GM19193 (cell line): ENCODE measurements around the gene CHRM3.

ENCODE experiments used
- POLR2A ChIP-seq: IDR thresholded peaks from 4 replicates; pipeline ENCODE4 v1.6.1; 2011; ENCODE audit not compliant: insufficient read depth, insufficient read length; ENCODE audit errors: extremely low read depth

Gene CHRM3

GRCh38 chr1:239386453-239387303 is at the start of gene CHRM3:
TSS of gene CHRM3 (plus strand) at chr1:239386568. CDS start at chr1:239907452, 520,884 bp downstream.
- TF ChIP-seq POLR2A = no peak

DNA sequence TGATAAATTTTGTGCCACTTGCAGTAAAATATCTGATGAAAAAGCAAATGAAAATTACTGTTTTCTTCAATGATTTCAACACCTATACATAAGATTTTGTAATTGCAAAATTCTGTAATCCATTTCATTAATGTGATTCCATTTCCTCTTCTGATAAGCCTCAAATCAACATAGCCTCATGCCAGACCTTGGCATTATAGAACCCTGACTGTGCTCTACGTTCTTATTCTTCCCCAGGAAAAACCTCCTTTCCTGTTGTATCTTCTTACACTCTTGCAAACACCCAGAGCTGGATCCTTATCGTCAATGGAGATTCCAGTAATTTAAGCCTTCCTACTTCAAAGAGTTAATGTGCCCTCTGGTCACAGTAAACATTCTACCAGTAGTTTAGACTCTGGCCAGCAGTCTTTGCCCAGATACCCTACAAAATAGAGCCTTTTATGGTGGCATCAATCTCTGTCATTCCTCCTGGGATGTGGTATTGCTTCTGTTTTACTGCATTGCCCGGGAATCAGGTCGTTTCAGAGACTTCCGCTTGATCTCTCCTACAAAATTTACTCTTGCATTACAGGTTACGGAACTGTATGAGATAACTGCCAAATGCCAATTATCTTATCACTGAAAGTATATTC is 48.5 kb upstream of the CHRM3 start:
- no peak for TF ChIP-seq POLR2A

- no peak for TF ChIP-seq POLR2A
Observed at GRCh38 chr1:239347776-239348175, 38.6 kb upstream of the CHRM3 start.

- TF ChIP-seq POLR2A = no peak
Observed at GRCh38 chr1:239348635-239349353, 37.6 kb upstream of the CHRM3 start.

DNA sequence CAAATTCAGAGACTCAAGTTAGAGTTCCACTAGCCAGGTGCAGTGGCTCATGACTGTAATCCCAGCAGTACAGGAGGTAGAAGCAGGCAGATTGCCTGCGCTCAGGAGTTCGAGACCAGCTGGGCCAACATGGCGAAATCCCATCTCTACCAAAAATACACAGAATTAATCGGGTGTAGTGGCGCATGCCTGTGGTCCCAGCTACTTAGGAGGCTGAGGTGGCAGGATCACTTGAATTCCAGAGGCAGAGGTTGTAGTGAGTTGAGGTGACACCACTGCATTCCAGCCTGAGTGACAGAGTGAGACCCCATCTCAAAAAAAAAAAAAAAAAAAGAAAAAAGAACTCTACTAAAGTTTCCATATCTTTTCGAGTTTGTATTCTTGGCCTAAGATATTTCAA is 36.7 kb upstream of the CHRM3 start:
- no peak for TF ChIP-seq POLR2A

DNA sequence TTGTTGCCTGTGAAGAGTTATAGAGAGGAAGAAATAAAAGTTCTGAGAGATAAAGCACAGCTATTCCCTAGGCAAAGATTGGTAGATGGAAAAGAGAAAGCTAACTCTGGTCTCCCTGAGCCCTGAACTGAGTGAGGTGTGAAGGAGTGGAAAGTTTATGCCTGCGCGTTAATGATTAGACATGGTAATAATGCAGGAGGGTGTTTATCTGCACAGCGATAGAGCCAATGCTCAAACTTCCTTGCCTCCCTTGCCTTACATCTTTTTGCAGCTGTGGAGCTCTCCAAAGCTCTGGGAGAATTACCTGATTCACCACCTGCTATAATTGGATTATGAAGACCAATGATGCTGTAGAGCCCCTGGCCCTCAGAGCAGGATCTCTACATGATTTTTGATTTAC is 32.8 kb upstream of the CHRM3 start:
- TF ChIP-seq POLR2A = no peak

- no peak for TF ChIP-seq POLR2A
Observed at GRCh38 chr1:239354231-239354630, 32.1 kb upstream of the CHRM3 start.

- no peak for TF ChIP-seq POLR2A
Observed at GRCh38 chr1:239357867-239358266, 28.5 kb upstream of the CHRM3 start.

DNA sequence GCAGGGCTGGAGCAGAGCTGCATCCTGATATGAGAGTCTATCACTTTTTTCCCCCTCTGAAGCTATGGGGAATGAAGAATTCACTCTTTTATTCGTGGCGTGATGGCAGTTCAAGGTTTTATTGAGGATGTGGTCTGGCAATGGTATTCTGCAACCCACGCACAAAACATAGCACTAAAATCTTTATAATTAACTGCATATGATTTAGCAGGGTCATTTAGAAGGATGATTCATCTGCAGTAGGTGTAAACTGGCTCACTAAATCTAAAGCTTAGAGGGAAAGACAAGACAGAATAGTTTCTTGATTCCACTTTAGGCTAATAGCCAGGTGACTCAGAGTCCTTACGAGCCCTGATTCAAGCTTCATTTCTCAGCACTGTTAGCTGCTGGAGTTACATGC is 25.0 kb upstream of the CHRM3 start:
- TF ChIP-seq POLR2A = no peak

DNA sequence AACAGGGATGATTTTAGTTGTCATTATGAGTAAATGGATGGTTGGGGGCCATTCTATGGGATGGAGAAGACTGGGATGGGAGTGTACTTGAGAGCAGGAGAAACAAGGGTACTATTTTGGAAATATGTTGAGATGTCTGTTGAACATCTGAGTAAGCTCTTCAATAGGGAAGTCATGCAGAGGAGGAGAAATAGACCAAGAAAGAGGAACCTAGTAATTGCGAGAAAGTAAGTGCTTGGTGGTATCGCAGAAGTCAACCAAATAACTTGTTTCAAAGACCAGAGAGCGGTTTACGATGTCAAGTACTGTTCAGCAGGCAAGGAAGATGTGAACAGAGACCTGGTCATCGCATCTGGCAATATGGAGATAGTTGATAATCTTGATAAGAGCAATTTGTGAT is 22.4 kb upstream of the CHRM3 start:
- TF ChIP-seq POLR2A = no peak

GRCh38 chr1:239367196-239367810 is 19.1 kb upstream of the CHRM3 start:
- TF ChIP-seq POLR2A = no peak

DNA sequence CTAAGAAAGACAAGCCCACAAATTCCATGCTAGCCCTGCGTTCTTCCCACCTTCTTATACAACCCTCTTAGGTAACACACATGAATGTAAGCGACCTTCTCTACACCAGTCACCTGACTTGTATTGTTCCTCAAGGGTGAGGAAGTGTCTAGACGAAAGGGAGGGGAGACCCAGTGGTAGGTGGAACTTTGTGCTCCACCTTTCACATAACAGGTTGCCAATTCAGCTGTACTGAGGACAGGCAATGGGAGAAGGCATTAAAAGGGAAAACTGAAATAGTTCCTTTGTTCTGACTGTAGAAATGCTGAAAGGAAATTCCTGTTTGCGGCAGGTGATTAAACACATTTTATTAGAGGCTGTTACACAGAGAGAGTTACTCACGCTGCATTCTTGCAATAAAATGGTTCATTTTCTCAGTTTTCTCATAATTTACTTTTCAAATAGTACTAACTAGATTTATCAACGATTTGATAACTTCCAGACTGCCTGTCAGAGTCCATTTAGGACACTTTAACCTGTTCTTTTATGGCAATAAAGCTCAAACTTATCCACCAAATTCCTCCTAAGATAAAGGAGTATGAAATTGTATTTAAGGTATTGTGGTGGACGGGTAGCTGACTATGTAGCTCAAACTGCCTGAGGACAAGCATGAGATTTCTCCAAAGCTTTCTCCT is 17.8 kb upstream of the CHRM3 start:
- TF ChIP-seq POLR2A = no peak

- no peak for TF ChIP-seq POLR2A
Observed at GRCh38 chr1:239382666-239383065, 3.7 kb upstream of the CHRM3 start.

DNA sequence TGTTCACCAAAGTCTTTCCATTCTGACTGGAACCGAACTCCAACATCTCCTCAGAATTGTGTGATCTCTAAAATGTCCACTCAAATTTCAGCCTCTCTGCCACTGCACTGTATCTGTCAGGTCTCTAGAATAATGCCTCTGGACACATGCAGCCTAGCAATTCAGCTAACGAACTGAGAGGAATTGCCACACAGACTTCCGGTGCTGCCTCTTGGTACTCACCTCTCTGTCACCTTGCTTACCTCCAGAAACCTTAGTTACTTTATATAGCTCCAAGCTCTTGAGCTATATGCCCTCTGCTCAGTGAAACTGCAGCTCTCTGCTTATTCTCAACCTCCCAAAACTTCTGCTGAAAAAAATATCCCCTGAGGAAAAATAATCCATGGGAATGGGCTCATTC is 2.7 kb upstream of the CHRM3 start:
- TF ChIP-seq POLR2A = no peak

GRCh38 chr1:239387304-239388158 is 1.2 kb downstream of the CHRM3 start:
- TF ChIP-seq POLR2A = no peak

DNA sequence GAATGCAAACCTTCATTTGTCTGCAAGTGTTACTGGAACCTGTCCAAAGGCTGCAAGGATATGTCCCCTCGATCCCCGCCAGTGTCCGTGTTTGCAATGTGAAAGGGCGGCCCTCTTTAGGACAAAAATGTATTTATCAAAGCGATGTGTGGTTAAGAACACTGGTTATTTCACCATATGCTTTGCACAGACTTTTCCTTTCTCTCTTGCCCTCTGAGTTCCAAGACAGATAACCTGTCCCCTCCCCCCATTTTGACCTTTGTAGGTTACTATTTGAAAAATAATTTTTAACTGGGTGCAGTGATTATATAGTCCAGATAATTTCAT is 1.8 kb downstream of the CHRM3 start:
- TF ChIP-seq POLR2A = no peak
